HG03469 (cell line): ENCODE results near the gene EIF4G3.
"Not testable (repeated sequence)": the region's sequence is repeated elsewhere in the genome, so short reads cannot be mapped to it uniquely, and the experiment has no call there.

Experiments
- ATAC-seq: cut with Tn5 transposase; IDR thresholded peaks from one replicate; pipeline ENCODE4 v1.9.1; 2021; ENCODE audit warnings: mild to moderate bottlenecking, moderate library complexity, moderate number of reproducible peaks; ENCODE audit not compliant: unreplicated experiment

EIF4G3 gene

DNA sequence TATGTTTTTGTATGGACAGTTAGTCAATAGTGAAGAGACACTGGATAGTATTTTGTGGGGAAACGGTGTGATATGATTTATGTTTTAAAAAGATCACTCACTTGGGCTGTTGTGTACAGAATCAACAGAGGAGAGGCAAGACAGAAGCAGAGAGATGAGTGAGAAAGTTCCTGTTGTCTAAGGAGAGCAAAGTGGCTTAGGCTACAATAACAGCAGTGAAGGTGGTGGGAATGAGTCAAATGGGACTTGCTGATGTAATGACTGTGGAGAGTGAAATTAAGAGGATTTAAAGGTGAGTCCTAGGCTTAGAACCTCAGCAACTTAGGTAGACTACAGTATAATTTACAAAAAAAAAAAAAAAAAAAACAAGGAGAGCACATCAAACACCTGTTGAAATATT is 220.4 kb downstream of the EIF4G3 start:
- no peak for ATAC-seq

DNA sequence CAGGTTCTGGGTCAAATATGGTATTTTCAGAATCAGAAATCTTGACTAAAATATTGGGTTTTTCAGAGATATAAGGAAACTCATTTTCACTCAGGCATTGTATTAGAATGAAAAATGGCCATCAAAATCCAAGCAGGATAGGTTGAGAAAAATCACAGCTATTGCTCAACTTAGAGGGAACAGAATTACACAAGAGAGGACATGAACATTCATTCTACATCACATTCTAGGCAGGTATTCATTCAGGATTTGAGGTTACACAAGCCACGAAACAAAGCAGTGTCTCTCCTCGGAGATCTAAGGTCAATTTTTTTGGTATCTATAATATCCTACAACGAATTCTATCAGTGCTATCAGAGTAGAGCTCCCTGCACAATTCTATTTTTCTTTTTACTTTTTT is 226.0 kb downstream of the EIF4G3 start:
- ATAC-seq, result no peak

GRCh38 chr1:20949871-20950590 is 226.7 kb downstream of the EIF4G3 start:
- no peak for ATAC-seq

DNA sequence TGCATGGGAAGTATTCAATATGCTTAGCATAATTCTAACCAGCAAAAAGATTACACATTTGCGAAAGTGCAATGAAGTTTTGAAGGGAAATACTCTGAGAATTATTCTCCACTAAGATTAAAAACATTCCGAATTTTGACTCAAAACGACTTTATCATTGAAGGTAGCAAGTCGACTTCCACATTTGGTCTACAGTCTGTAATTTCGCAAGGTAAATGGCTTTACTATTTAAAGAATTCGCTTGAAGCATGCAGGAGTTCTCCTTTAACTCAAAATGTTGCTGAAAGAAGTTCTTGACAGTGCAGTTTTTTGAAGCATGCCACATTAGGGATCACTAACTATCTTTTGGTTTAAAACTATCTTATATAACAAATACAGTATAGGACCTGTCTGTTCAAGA is 228.6 kb downstream of the EIF4G3 start:
- ATAC-seq, result no peak

DNA sequence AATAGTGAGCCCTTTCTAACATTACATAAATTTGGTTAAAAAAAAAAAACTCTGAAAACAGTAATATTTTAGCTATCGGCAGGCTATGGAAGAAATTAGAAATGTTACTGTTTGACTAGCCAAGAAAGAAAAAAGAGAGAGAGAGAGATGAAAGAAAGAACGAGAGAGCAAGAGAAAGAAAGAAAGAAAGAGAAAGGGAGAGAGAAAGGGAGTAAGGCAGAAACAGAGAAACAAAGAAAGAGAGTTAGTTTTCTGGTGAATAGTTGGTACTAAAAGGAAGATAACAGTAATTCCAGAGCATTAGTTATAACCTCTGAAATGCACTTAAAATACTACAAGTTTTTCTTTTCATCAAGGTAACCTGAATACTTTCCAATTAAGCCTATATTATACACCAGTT is 229.3 kb downstream of the EIF4G3 start:
- no peak for ATAC-seq

GRCh38 chr1:20936621-20937020 is 240.1 kb downstream of the EIF4G3 start:
- no peak for ATAC-seq

DNA sequence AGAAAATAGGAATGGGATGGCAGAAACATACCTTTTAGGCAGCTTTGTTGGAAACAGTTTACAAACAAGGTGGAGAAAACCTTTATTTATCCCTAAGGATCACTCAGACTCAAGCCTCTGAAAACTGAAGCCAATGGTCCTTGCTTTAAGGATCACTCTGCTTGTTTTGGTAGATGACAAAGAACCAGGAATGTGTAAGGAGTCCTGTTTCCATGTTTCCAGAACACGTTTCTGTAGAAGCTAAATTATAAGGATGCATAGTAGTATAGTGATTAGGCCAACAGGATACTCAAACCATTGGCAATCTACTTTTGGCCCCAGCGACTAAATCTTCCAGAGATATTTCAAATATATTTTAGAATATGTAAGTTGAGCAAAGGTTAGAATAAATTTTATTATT is 240.5 kb downstream of the EIF4G3 start:
- no peak for ATAC-seq

GRCh38 chr1:20935717-20936116 is 241.0 kb downstream of the EIF4G3 start:
- no peak for ATAC-seq

GRCh38 chr1:20932437-20932977 is 244.2 kb downstream of the EIF4G3 start:
- ATAC-seq, result no peak

- ATAC-seq, result no peak
Observed at GRCh38 chr1:20931930-20932436, 244.7 kb downstream of the EIF4G3 start.

DNA sequence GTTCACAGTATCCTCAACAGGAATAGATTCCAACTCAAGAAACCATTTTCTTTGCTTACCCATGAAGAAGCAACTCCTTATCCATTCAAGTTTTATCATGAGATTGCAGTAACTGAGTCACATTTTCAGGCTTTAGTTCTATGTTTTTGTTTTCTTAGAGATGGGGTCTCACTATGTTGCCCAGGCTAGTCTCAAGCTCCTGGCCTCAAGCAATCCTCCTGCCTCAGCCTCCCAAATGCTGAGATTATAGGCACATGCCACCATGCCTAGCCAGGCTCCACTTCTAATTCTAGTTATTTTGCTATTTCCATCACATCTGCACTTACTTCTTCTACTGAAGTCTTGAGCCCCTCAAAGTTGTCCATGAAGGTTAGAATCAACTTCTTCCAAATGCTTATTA is 246.3 kb downstream of the EIF4G3 start:
- ATAC-seq, result no peak

GRCh38 chr1:20928146-20928545 is 248.6 kb downstream of the EIF4G3 start:
- no peak for ATAC-seq

DNA sequence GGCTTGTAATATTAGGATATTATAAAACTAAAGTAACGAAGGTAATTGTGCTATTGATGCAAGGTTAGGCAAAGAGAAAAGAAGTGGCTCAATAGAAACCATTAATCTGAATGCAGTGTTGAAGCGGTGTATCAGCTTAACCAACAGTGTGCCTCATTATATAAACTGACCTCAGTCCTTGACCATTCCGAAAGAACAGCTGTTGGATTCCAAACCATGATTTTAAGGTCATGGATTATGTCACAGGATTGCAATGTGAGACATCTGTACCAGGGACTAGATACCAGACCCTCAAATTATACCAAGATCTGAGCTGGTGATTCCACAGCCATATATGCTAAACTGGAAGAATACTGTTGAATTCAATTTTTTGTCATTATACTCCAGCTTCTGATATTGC is 255.4 kb downstream of the EIF4G3 start:
- no peak for ATAC-seq

DNA sequence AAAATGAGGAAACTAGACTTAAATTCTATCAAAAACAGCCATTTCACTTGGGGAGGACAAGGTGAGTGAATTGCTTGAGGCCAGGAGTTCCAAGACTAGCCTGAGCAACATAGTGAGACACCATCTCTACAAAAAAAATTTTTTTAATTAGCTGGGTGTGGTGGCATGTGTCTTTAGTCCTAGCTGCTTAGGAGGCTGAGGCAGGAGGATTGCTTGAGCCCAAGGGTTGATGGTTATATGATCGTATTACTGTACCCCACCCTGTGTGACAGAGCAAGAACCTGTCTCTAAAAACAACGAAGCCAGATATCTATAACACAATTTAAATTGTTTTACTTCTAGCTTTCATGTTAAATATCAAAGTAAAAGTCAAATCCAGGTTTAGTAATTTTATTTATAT is 263.5 kb downstream of the EIF4G3 start:
- ATAC-seq, result no peak

- ATAC-seq, result not testable (repeated sequence)
Observed at GRCh38 chr1:20907526-20907925, 269.2 kb downstream of the EIF4G3 start.

DNA sequence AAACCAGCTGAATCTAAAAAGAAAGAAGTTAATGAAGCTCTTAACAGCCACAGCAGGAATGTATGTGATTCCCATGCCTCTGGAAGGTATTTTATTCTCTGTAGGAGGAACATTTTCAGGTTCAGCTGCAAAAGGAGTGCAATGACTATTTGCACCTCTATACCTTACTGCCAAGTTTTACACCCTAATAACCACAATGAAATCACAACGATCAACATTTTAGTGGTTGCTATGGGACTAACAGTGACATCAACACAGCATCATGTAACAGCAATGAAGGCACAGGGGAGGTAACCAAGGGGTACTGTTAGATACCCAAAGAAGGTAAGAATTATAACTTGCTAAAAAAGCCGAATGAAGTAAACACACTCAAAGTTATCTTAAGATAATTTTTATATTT is 273.3 kb downstream of the EIF4G3 start:
- ATAC-seq, result no peak

- ATAC-seq, result no peak
Observed at GRCh38 chr1:20900056-20900455, 276.6 kb downstream of the EIF4G3 start.

DNA sequence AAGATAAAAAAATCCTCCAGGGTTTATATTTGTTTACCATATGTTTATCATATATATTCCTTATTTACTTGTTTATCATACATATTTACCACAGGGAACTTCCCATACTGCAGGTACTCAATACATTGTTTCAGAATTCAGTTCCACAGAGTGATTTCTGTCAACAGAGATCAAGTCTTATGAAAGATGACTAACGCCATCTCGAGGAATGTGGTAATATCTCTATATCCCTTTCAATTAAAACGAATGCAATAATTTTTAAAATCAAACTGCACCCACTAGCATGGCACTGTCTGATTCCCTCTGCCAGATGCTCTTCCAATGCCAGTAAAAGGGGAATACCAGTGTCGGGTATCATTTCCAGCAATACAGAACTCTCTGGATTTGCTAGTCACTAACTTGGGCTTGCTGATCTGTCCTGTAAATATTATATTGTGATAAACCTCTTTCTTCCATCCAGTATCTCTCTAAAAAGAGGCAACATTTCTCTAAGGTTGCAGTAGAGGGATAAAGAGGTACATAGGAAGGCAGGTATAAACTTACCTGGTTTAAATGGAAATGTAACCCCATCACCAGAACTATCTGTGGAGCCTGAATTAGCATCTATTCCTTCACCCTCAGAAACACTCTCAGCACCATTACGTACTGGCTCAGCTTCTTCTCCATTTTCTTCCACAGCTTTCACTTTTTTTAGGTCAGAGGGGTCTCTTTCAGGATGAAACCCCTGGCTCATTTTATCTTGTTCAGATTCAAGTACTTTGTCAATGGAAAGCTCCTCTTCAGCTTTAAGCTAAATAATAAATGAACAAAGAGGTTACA is 277.3 kb downstream of the EIF4G3 start:
- ATAC-seq, result no peak

GRCh38 chr1:20896826-20897225 is 279.9 kb downstream of the EIF4G3 start:
- no peak for ATAC-seq

- ATAC-seq, result no peak
Observed at GRCh38 chr1:20893931-20894330, 282.8 kb downstream of the EIF4G3 start.

DNA sequence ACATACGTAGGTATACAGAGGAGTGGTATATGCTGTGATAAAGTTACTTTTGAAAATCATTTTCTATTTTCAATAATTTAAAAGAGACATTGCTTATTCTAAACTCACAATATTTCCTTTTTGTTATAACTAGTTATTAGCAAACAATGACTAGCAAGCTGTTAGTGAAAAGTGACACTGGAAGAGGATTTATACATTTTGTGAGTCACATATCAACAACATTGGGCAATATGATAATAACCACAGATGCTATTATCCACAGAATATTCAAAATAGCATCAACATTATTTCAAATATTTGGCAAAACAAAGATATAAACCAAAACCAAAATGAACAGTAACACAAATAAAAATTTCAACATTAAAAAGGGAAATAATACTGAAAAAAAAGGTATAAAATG is 285.6 kb downstream of the EIF4G3 start:
- no peak for ATAC-seq

GRCh38 chr1:20887246-20887645 is 289.5 kb downstream of the EIF4G3 start:
- no peak for ATAC-seq
